ENCODE measurements around the gene SPSB3. TPM values are rescaled to one million over a fixed set of nuclear protein-coding genes. Genes with fewer than 3 reads are reported as not detected.

Gene SPSB3
- total RNA-seq, 1 donor from 2014 or later = 52.9 TPM

- Mint-ChIP-seq H3K36me3 (ENCODE audit: low read depth, unreplicated experiment) (peaks cover 33% of the 10 kb centered on the region), H3K9me3 (ENCODE audit: unreplicated experiment) (no peaks in the 10 kb centered on the region), H3K27me3 (ENCODE audit: unreplicated experiment) (peaks cover 7% of the 10 kb centered on the region), H3K4me3 (ENCODE audit: unreplicated experiment) (no peak overlapping the region), H3K4me1 (ENCODE audit: unreplicated experiment) (peaks cover 5% of the 10 kb centered on the region), H3K27ac (ENCODE audit: unreplicated experiment) (peak overlapping the region; percentile 52)
- DNase-seq (ENCODE audit: low spot score) = no peak
- TF ChIP-seq CTCF (IDR thresholded peaks at IDR 0.05; ENCODE audit: unreplicated experiment) = no peak
These were observed 51.3 kb downstream of the SPSB3 start for GRCh38 chr16:1731073-1731472.

GRCh38 chr16:1729445-1729844 lies 52.9 kb downstream of the SPSB3 start:
- peaks cover 5% of the 10 kb centered on the region for H3K4me1 Mint-ChIP-seq (ENCODE audit: unreplicated experiment)
- no peaks in the 10 kb centered on the region for H3K9me3 Mint-ChIP-seq (ENCODE audit: unreplicated experiment)
- peaks cover 34% of the 10 kb centered on the region for H3K36me3 Mint-ChIP-seq (ENCODE audit: low read depth, unreplicated experiment)
- no peak for TF ChIP-seq CTCF (IDR thresholded peaks at IDR 0.05; ENCODE audit: unreplicated experiment)
- H3K27me3 Mint-ChIP-seq (ENCODE audit: unreplicated experiment) = peaks cover 4% of the 10 kb centered on the region
- H3K4me3 Mint-ChIP-seq (ENCODE audit: unreplicated experiment) = no peak overlapping the region
- no peak overlapping the region for H3K27ac Mint-ChIP-seq (ENCODE audit: unreplicated experiment)
- DNase-seq (ENCODE audit: low spot score) = no peak

GRCh38 chr16:1729026-1729425 lies 53.3 kb downstream of the SPSB3 start:
- Mint-ChIP-seq H3K4me1 (ENCODE audit: unreplicated experiment) (peaks cover 5% of the 10 kb centered on the region), H3K36me3 (ENCODE audit: low read depth, unreplicated experiment) (peaks cover 34% of the 10 kb centered on the region), H3K9me3 (ENCODE audit: unreplicated experiment) (no peaks in the 10 kb centered on the region), H3K27ac (ENCODE audit: unreplicated experiment) (no peak overlapping the region), H3K27me3 (ENCODE audit: unreplicated experiment) (peaks cover 1% of the 10 kb centered on the region), H3K4me3 (ENCODE audit: unreplicated experiment) (no peak overlapping the region)
- TF ChIP-seq CTCF (IDR thresholded peaks at IDR 0.05; ENCODE audit: unreplicated experiment) = no peak
- DNase-seq (ENCODE audit: low spot score) = no peak

- no peak for DNase-seq (ENCODE audit: low spot score)
- no peaks in the 10 kb centered on the region for H3K9me3 Mint-ChIP-seq (ENCODE audit: unreplicated experiment)
- no peak overlapping the region for H3K27ac Mint-ChIP-seq (ENCODE audit: unreplicated experiment)
- H3K4me1 Mint-ChIP-seq (ENCODE audit: unreplicated experiment) = peaks cover 5% of the 10 kb centered on the region
- H3K4me3 Mint-ChIP-seq (ENCODE audit: unreplicated experiment) = peak overlapping the region; percentile 61
- H3K27me3 Mint-ChIP-seq (ENCODE audit: unreplicated experiment) = peaks cover 1% of the 10 kb centered on the region
- TF ChIP-seq CTCF (IDR thresholded peaks at IDR 0.05; ENCODE audit: unreplicated experiment) = no peak
- peaks cover 32% of the 10 kb centered on the region for H3K36me3 Mint-ChIP-seq (ENCODE audit: low read depth, unreplicated experiment)
These were observed 54.4 kb downstream of the SPSB3 start for GRCh38 chr16:1727651-1728624.

Small RNAs within 50 kb of the gene (microRNA-seq; reads per million reads assigned to microRNA genes)
- gene MIR3177 (ENCODE audit: unreplicated experiment) = 21.2 reads per million, percentile 67 among the genes with 10 or more reads in this experiment

Other genes starting within 250 kb of the SPSB3 start
- gene TMEM204, start 248.9 kb downstream of the SPSB3 start, total RNA-seq (ENCODE audit: unreplicated experiment) = 66.3 TPM
- gene IFT140, start 170.5 kb downstream of the SPSB3 start, total RNA-seq (ENCODE audit: unreplicated experiment) = 39.9 TPM
- 46.8 TPM for gene CRAMP1, start 170.2 kb downstream of the SPSB3 start, total RNA-seq (ENCODE audit: unreplicated experiment)
- gene JPT2, start 104.3 kb downstream of the SPSB3 start, total RNA-seq (ENCODE audit: unreplicated experiment) = 180 TPM
- 147 TPM for gene MAPK8IP3, start 76.4 kb downstream of the SPSB3 start, total RNA-seq (ENCODE audit: unreplicated experiment)
- 33.3 TPM for gene NME3, start 11.0 kb downstream of the SPSB3 start, total RNA-seq (ENCODE audit: unreplicated experiment)
- gene EME2, start 9.8 kb downstream of the SPSB3 start, total RNA-seq (ENCODE audit: unreplicated experiment) = 25.4 TPM
- gene MRPS34, start 9.4 kb downstream of the SPSB3 start, total RNA-seq (ENCODE audit: unreplicated experiment) = 62.7 TPM
- gene NUBP2, start 389 bp upstream of the SPSB3 start, total RNA-seq (ENCODE audit: unreplicated experiment) = 49.8 TPM
- gene IGFALS, start 11.1 kb upstream of the SPSB3 start, total RNA-seq (ENCODE audit: unreplicated experiment) = not detected
- 44.8 TPM for gene HAGH, start 44.3 kb upstream of the SPSB3 start, total RNA-seq (ENCODE audit: unreplicated experiment)
- gene FAHD1, start 44.6 kb upstream of the SPSB3 start, total RNA-seq (ENCODE audit: unreplicated experiment) = 23.1 TPM
- gene MEIOB, start 89.6 kb upstream of the SPSB3 start, total RNA-seq (ENCODE audit: unreplicated experiment) = not detected
- gene HS3ST6, start 135.8 kb upstream of the SPSB3 start, total RNA-seq (ENCODE audit: unreplicated experiment) = not detected
- 18.1 TPM for gene MSRB1, start 160.6 kb upstream of the SPSB3 start, total RNA-seq (ENCODE audit: unreplicated experiment)
- gene RPL3L, start 172.1 kb upstream of the SPSB3 start, total RNA-seq (ENCODE audit: unreplicated experiment) = not detected
- 122 TPM for gene NDUFB10, start 177.0 kb upstream of the SPSB3 start, total RNA-seq (ENCODE audit: unreplicated experiment)
- 3,223 TPM for gene RPS2, start 182.3 kb upstream of the SPSB3 start, total RNA-seq (ENCODE audit: unreplicated experiment)
- gene RNF151, start 184.3 kb upstream of the SPSB3 start, total RNA-seq (ENCODE audit: unreplicated experiment) = not detected
- 25.0 TPM for gene TBL3, start 189.5 kb upstream of the SPSB3 start, total RNA-seq (ENCODE audit: unreplicated experiment)
- gene NOXO1, start 198.9 kb upstream of the SPSB3 start, total RNA-seq (ENCODE audit: unreplicated experiment) = 0.23 TPM
- gene GFER, start 201.6 kb upstream of the SPSB3 start, total RNA-seq (ENCODE audit: unreplicated experiment) = 30.0 TPM
- gene SYNGR3, start 207.4 kb upstream of the SPSB3 start, total RNA-seq (ENCODE audit: unreplicated experiment) = 0.82 TPM
- gene ZNF598, start 227.2 kb upstream of the SPSB3 start, total RNA-seq (ENCODE audit: unreplicated experiment) = 34.4 TPM
- gene NPW, start 237.2 kb upstream of the SPSB3 start, total RNA-seq (ENCODE audit: unreplicated experiment) = 0.82 TPM
- gene NHERF2, start 244.3 kb upstream of the SPSB3 start, total RNA-seq (ENCODE audit: unreplicated experiment) = 78.8 TPM

Measured in endothelial cell (in vitro differentiated cells).